Loucy (cell line): ENCODE data around the gene CFAP251.
A peak's percentile ranks its signal among the peaks of the same experiment; 100 is the strongest.

Experiments
- EZH2phosphoT487 ChIP-seq: fragments of 200-600 bp; IDR thresholded peaks from 2 replicates; pipeline ENCODE4 v1.6.1; 2018; ENCODE audit warnings: antibody characterized with exemption, mild to moderate bottlenecking, moderate library complexity, borderline replicate concordance
- TF ChIP-seq, protein P1 (sequence below): fragments of 200-600 bp; sonication (generic); conservative IDR thresholded peaks from 2 replicates; pipeline ENCODE4 v1.5.1; 2014; ENCODE audit warnings: mild to moderate bottlenecking, antibody characterized with exemption, low read length

DNA sequence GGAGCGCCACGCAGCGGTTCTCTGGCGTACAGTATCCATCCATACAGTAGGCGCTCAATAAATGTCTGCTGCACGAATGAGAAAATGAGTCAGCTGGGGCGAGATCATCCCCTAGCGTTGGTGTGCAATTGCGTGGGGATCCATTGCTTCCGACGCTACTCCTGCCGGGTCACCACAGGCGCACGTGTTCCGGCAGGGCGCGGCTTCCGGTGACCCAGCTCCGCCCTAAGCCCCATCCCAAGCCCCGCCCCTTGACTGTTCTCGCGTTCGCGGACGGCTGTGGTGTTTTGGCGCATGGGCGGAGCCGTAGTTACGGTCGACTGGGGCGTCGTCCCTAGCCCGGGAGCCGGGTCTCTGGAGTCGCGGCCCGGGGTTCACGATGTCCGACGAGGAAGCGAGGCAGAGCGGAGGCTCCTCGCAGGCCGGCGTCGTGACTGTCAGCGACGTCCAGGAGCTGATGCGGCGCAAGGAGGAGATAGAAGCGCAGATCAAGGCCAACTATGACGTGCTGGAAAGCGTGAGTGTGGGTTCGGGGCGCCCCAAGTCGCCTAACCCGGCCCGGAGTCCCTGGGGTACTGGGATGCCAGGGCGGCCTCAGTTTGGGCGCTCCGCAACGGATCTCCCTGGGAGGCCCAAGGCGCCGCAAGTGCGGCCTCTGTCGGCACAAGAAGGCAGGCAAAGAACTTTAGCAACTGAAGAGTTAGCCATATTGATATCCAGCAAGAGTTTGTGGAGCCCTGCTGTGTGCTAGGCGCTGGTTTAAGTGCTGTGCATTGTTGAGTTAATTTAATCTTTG, 29.7 kb upstream of the CFAP251 start, which contains the start of gene PSMD9:
- TF ChIP-seq, protein P1, sequence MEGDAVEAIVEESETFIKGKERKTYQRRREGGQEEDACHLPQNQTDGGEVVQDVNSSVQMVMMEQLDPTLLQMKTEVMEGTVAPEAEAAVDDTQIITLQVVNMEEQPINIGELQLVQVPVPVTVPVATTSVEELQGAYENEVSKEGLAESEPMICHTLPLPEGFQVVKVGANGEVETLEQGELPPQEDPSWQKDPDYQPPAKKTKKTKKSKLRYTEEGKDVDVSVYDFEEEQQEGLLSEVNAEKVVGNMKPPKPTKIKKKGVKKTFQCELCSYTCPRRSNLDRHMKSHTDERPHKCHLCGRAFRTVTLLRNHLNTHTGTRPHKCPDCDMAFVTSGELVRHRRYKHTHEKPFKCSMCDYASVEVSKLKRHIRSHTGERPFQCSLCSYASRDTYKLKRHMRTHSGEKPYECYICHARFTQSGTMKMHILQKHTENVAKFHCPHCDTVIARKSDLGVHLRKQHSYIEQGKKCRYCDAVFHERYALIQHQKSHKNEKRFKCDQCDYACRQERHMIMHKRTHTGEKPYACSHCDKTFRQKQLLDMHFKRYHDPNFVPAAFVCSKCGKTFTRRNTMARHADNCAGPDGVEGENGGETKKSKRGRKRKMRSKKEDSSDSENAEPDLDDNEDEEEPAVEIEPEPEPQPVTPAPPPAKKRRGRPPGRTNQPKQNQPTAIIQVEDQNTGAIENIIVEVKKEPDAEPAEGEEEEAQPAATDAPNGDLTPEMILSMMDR: peak; percentile 70
- no peak for TF ChIP-seq EZH2phosphoT487
